GM19099 (cell line): ENCODE data around the gene SHLD1.

Experiments used
- POLR2A ChIP-seq: IDR thresholded peaks from 3 replicates; pipeline ENCODE4 v1.6.1; 2011; ENCODE audit warnings: low read depth; ENCODE audit not compliant: insufficient read length; ENCODE audit errors: extremely low read depth

SHLD1 gene

GRCh38 chr20:5730131-5730530 lies 20.1 kb upstream of the SHLD1 start:
- no peak for TF ChIP-seq POLR2A

- TF ChIP-seq POLR2A: no peak
Measured at GRCh38 chr20:5731753-5732366, 18.3 kb upstream of the SHLD1 start.

- no peak for TF ChIP-seq POLR2A
Measured at GRCh38 chr20:5734602-5735001, 15.6 kb upstream of the SHLD1 start.

- no peak for TF ChIP-seq POLR2A
Measured at GRCh38 chr20:5735845-5736510, 14.2 kb upstream of the SHLD1 start.

- TF ChIP-seq POLR2A: no peak
Measured at GRCh38 chr20:5737619-5737953, 12.6 kb upstream of the SHLD1 start.

- TF ChIP-seq POLR2A: no peak
Measured at GRCh38 chr20:5737966-5738365, 12.2 kb upstream of the SHLD1 start.

- TF ChIP-seq POLR2A: no peak
Measured at GRCh38 chr20:5741089-5741488, 9.1 kb upstream of the SHLD1 start.

GRCh38 chr20:5742041-5742440 lies 8.2 kb upstream of the SHLD1 start:
- TF ChIP-seq POLR2A: no peak

GRCh38 chr20:5745416-5746030 lies 4.7 kb upstream of the SHLD1 start:
- no peak for TF ChIP-seq POLR2A

- no peak for TF ChIP-seq POLR2A
Measured at GRCh38 chr20:5746064-5746463, 4.1 kb upstream of the SHLD1 start.

- no peak for TF ChIP-seq POLR2A
Measured at GRCh38 chr20:5748246-5748645, 2.0 kb upstream of the SHLD1 start.

- no peak for TF ChIP-seq POLR2A
Measured at GRCh38 chr20:5751856-5752255, 1.7 kb downstream of the SHLD1 start.

- TF ChIP-seq POLR2A: no peak
Measured at GRCh38 chr20:5753814-5754213, 3.6 kb downstream of the SHLD1 start.

- TF ChIP-seq POLR2A: no peak
Measured at GRCh38 chr20:5757949-5758348, 7.7 kb downstream of the SHLD1 start.

GRCh38 chr20:5766085-5766764 lies 16.0 kb downstream of the SHLD1 start:
- TF ChIP-seq POLR2A: no peak
